Hepatocyte (in vitro differentiated cells): ENCODE results near the gene XPR1. TPM values are rescaled to one million over a fixed set of nuclear protein-coding genes. Genes with fewer than 3 reads are reported as not detected.

Experiments used
- DNase-seq: peaks from one replicate; pipeline ENCODE4 v3.0.0-alpha.2; 2016; ENCODE audit warnings: low spot score
- H2AFZ ChIP-seq: fragments of 200-600 bp; sonication (generic); 2 replicates; pipeline ENCODE4 v1.6.0; 2016; ENCODE audit warnings: antibody characterized with exemption, mild to moderate bottlenecking
- H3K27ac ChIP-seq: fragments of 200-600 bp; sonication (generic); 2 replicates; pipeline ENCODE4 v1.5.1; 2016; ENCODE audit warnings: mild to moderate bottlenecking
- H3K27me3 ChIP-seq: fragments of 200-600 bp; sonication (generic); 2 replicates; pipeline ENCODE4 v1.6.1; 2016
- H3K36me3 ChIP-seq: fragments of 200-600 bp; sonication (generic); replicated peaks from 2 replicates; pipeline ENCODE4 v1.5.1; 2016; ENCODE audit warnings: low read depth; ENCODE audit not compliant: insufficient read depth
- H3K4me1 ChIP-seq: fragments of 200-600 bp; sonication (generic); 2 replicates; pipeline ENCODE4 v1.5.1; 2016; ENCODE audit warnings: mild to moderate bottlenecking, moderate library complexity; ENCODE audit not compliant: insufficient read depth
- H3K4me2 ChIP-seq: fragments of 200-600 bp; sonication (generic); 2 replicates; pipeline ENCODE4 v1.6.0; 2016
- H3K4me3 ChIP-seq: fragments of 200-600 bp; sonication (generic); 2 replicates; pipeline ENCODE4 v1.5.1; 2016; ENCODE audit warnings: mild to moderate bottlenecking
- H3K79me2 ChIP-seq: fragments of 200-600 bp; sonication (generic); 2 replicates; pipeline ENCODE4 v1.6.0; 2017; ENCODE audit warnings: mild to moderate bottlenecking
- H3K9me2 ChIP-seq: fragments of 200-600 bp; sonication (generic); replicated peaks from 2 replicates; pipeline ENCODE4 v1.6.0; 2017; ENCODE audit warnings: mild to moderate bottlenecking; ENCODE audit not compliant: insufficient read depth
- H3K9me3 ChIP-seq: fragments of 200-600 bp; sonication (generic); 2 replicates; pipeline ENCODE4 v1.5.1; 2016; ENCODE audit warnings: low read depth, mild to moderate bottlenecking
- H4K20me1 ChIP-seq: fragments of 200-600 bp; sonication (generic); 2 replicates; pipeline ENCODE4 v1.6.0; 2016; ENCODE audit warnings: mild to moderate bottlenecking; ENCODE audit not compliant: insufficient read depth, poor library complexity, severe bottlenecking
- EZH2 ChIP-seq: fragments of 200-600 bp; sonication (generic); IDR thresholded peaks from 2 replicates; pipeline ENCODE4 v1.6.1; 2016; ENCODE audit warnings: antibody characterized with exemption, mild to moderate bottlenecking, borderline replicate concordance
- EZH2phosphoT487 ChIP-seq: fragments of 200-600 bp; sonication (generic); IDR thresholded peaks from one replicate; pipeline ENCODE4 v1.6.1; 2018; ENCODE audit warnings: antibody characterized with exemption, mild to moderate bottlenecking, low read depth, moderate library complexity; ENCODE audit not compliant: unreplicated experiment, severe bottlenecking
- WGBS: methylation state at CpG from one replicate; pipeline ENCODE4 v1.1.6; 2016; ENCODE audit warnings: low lambda C conversion rate; ENCODE audit errors: missing lambda C conversion rate; 5-methylcytosine and 5-hydroxymethylcytosine counted together
- polyA plus RNA-seq: library from polyadenylated mRNA; unstranded; fragments of >200 nt; fragmentation: Nextera tagmentation; extraction: Ambion mirVana; gene quantifications from 2 replicates; pipeline ENCODE4 v1.2.1, GENCODE V29; 2016
- total RNA-seq: library from RNA; depleted of rRNA; stranded (reverse); fragments of >200 nt; gene quantifications from 2 replicates; pipeline ENCODE4 v1.2.3, GENCODE V29; 2014
- TF ChIP-seq, protein P1 (sequence below): fragments of 200-600 bp; sonication (generic); IDR thresholded peaks from 2 replicates; pipeline ENCODE4 v1.5.1; 2016; ENCODE audit warnings: antibody characterized with exemption, mild to moderate bottlenecking; ENCODE audit not compliant: poor library complexity

XPR1 gene
- total and polyA plus RNA-seq, 2 experiments from 2014 or later, result 18.2 to 41.5 TPM

DNA sequence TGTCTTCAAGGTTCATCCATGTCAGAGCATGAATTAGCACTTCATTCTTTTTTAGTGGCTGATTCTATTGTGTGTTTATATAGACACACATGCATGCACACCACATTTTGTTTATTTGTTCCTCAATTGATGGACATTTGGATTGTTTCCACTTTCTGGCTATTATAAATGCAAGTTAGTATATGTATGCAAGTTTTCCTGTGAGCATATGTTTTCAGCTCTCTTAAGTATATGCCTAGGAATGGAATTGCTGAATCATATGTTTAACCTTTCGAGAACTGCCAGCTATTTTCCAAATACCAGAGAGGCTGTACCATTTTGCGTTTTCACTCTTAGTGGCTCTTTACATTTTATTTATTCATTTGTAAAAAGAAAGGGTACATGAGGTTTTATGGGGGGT, 171.0 kb downstream of the XPR1 start:
- TF ChIP-seq, protein P1, sequence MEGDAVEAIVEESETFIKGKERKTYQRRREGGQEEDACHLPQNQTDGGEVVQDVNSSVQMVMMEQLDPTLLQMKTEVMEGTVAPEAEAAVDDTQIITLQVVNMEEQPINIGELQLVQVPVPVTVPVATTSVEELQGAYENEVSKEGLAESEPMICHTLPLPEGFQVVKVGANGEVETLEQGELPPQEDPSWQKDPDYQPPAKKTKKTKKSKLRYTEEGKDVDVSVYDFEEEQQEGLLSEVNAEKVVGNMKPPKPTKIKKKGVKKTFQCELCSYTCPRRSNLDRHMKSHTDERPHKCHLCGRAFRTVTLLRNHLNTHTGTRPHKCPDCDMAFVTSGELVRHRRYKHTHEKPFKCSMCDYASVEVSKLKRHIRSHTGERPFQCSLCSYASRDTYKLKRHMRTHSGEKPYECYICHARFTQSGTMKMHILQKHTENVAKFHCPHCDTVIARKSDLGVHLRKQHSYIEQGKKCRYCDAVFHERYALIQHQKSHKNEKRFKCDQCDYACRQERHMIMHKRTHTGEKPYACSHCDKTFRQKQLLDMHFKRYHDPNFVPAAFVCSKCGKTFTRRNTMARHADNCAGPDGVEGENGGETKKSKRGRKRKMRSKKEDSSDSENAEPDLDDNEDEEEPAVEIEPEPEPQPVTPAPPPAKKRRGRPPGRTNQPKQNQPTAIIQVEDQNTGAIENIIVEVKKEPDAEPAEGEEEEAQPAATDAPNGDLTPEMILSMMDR, result no peak
- TF ChIP-seq EZH2 (no peak), EZH2phosphoT487 (no peak)
- WGBS, result 95% methylated on average over 2 of the region's 2 CpGs

DNA sequence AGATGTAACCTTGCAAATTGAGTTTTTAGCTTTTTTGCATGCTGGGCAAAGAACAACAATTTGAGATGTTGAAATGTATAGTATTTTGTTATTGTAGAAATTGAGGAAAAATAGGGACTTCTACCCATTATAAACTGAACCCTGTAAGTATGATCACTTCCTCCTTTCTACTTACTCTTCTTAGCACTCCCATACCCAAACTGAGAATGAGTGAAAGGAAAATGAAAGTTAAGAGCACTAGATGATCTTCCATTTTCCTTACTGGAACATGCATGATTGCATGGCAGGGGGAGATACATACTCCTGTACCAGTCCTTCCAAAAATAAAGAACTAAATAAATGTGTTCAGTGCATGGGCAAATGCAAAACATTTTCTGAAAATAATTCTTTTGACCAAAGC, 173.5 kb downstream of the XPR1 start:
- Histone ChIP-seq H3K27me3 (no peaks in the 10 kb centered on the region), H3K9me2 (no peaks in the 10 kb centered on the region), H3K4me3 (no peak overlapping the region), H3K4me1 (no peaks in the 10 kb centered on the region), H3K9me3 (no peaks in the 10 kb centered on the region), H3K27ac (no peak overlapping the region), H4K20me1 (no peaks in the 10 kb centered on the region), H3K36me3 (peaks cover 4% of the 10 kb centered on the region), H3K79me2 (no peaks in the 10 kb centered on the region), H3K4me2 (no peak overlapping the region), H2AFZ (no peak overlapping the region)
- no peak for DNase-seq
- TF ChIP-seq, protein P1, result no peak
- no peak for TF ChIP-seq EZH2phosphoT487
- TF ChIP-seq EZH2, result no peak

More for the DNA sequence above, 171.0 kb downstream of the XPR1 start:
- Histone ChIP-seq H3K9me2 (no peaks in the 10 kb centered on the region), H3K4me2 (no peak overlapping the region), H2AFZ (no peak overlapping the region), H3K9me3 (no peaks in the 10 kb centered on the region), H3K27ac (no peak overlapping the region), H3K4me1 (no peaks in the 10 kb centered on the region), H3K79me2 (no peaks in the 10 kb centered on the region), H4K20me1 (no peaks in the 10 kb centered on the region), H3K4me3 (no peak overlapping the region), H3K27me3 (no peaks in the 10 kb centered on the region), H3K36me3 (peaks cover 4% of the 10 kb centered on the region)
- DNase-seq, result no peak

- H3K4me3 ChIP-seq, result no peak overlapping the region
- H2AFZ ChIP-seq, result no peak overlapping the region
- H3K9me2 ChIP-seq, result no peaks in the 10 kb centered on the region
- peaks cover 17% of the 10 kb centered on the region for H3K4me1 ChIP-seq
- H3K79me2 ChIP-seq, result no peaks in the 10 kb centered on the region
- no peak overlapping the region for H3K4me2 ChIP-seq
- 89% methylated on average over 2 of the region's 2 CpGs for WGBS
- no peak for DNase-seq
- H3K36me3 ChIP-seq, result peaks cover 4% of the 10 kb centered on the region
- no peaks in the 10 kb centered on the region for H4K20me1 ChIP-seq
- H3K9me3 ChIP-seq, result no peaks in the 10 kb centered on the region
- TF ChIP-seq, protein P1, result no peak
- TF ChIP-seq EZH2, result no peak
- no peak for TF ChIP-seq EZH2phosphoT487
- no peaks in the 10 kb centered on the region for H3K27me3 ChIP-seq
- H3K27ac ChIP-seq, result no peak overlapping the region
These were observed 179.5 kb downstream of the XPR1 start for GRCh38 chr1:180811298-180811697.

DNA sequence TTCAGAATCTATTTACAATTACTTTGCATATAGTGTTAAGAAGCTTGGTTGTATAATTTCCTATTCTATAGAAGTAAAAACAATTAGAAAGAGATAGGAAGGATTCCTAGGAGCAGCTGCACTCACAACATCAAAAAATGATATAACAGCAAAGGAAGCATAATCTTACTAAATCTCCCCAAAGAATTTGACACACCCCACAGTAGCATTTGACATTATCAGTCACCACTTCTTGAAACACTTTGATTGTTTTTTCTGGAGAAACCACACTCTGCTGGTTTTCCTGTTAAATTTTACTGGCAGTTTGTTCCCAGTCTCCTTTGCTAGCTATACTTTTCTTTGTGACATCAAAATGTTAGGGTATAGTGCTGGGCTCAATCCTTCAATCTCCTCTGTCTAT, 180.1 kb downstream of the XPR1 start:
- H3K36me3 ChIP-seq, result peaks cover 4% of the 10 kb centered on the region
- no peak overlapping the region for H2AFZ ChIP-seq
- no peak for DNase-seq
- peaks cover 17% of the 10 kb centered on the region for H3K4me1 ChIP-seq
- H3K9me3 ChIP-seq, result no peaks in the 10 kb centered on the region
- no peaks in the 10 kb centered on the region for H3K79me2 ChIP-seq
- TF ChIP-seq EZH2 (no peak), EZH2phosphoT487 (no peak)
- TF ChIP-seq, protein P1, result no peak
- H3K27me3 ChIP-seq, result no peaks in the 10 kb centered on the region
- H3K4me2 ChIP-seq, result no peak overlapping the region
- H3K27ac ChIP-seq, result no peak overlapping the region
- H3K9me2 ChIP-seq, result no peaks in the 10 kb centered on the region
- H3K4me3 ChIP-seq, result no peak overlapping the region
- no peaks in the 10 kb centered on the region for H4K20me1 ChIP-seq
